MCF 10A (cell line): ENCODE results near the gene RPL9. TPM values are rescaled to one million over a fixed set of nuclear protein-coding genes. Genes with fewer than 3 reads are reported as not detected.

Source experiments
- BruUV-seq: library from RNA; stranded (reverse); fragments of 400-500 nt; replicated peaks from 2 replicates; lab custom pipeline; 2021; lab: Mats Ljungman, UMichigan
- CTCF ChIA-PET: fragments of 300-600 bp; sonication (Branson Sonifier 250); formaldehyde crosslinking; extraction: SDS; loops from one replicate; lab custom pipeline; 2021; ENCODE audit warnings: antibody characterized with exemption, inconsistent platforms; lab: Yijun Ruan, JAX
- POLR2A ChIA-PET: fragments of 300-600, 350-650 bp; sonication (Branson Sonifier 250); formaldehyde crosslinking; extraction: SDS; loops from one replicate; lab custom pipeline; 2020; ENCODE audit warnings: antibody characterized with exemption, inconsistent platforms; lab: Yijun Ruan, JAX
- DNase-seq: peaks from one replicate; pipeline ENCODE4 v3.0.0-alpha.2; 2018; ENCODE audit not compliant: unreplicated experiment
- H3K27ac Mint-ChIP-seq: one replicate; pipeline ENCODE4 v1.8.0; 2022; ENCODE audit warnings: mild to moderate bottlenecking, low read depth, mixed read lengths; ENCODE audit not compliant: unreplicated experiment
- H3K27me3 Mint-ChIP-seq: one replicate; pipeline ENCODE4 v1.8.0; 2022; ENCODE audit warnings: mixed read lengths; ENCODE audit not compliant: insufficient read depth, unreplicated experiment
- H3K36me3 Mint-ChIP-seq: one replicate; pipeline ENCODE4 v1.8.0; 2022; ENCODE audit warnings: mild to moderate bottlenecking, moderate library complexity, mixed read lengths; ENCODE audit not compliant: insufficient read depth, unreplicated experiment
- H3K4me1 Mint-ChIP-seq: one replicate; pipeline ENCODE4 v1.8.0; 2022; ENCODE audit warnings: mixed read lengths; ENCODE audit not compliant: insufficient read depth, unreplicated experiment
- H3K4me3 Mint-ChIP-seq: one replicate; pipeline ENCODE4 v1.8.0; 2022; ENCODE audit warnings: mild to moderate bottlenecking, moderate library complexity, mixed read lengths; ENCODE audit not compliant: unreplicated experiment
- H3K9me3 Mint-ChIP-seq: one replicate; pipeline ENCODE4 v1.8.0; 2022; ENCODE audit warnings: mixed read lengths; ENCODE audit not compliant: unreplicated experiment
- CTCF ChIP-seq: fragments of 200-600 bp; IDR thresholded peaks from one replicate; pipeline ENCODE4 v1.8.0; 2022; ENCODE audit warnings: antibody characterized with exemption, mild to moderate bottlenecking; ENCODE audit not compliant: unreplicated experiment
- intact Hi-C: fragments of 100-400 bp; cut with micrococcal nuclease; formaldehyde crosslinking; loops from 2 replicates; pipeline ENCODE4 v1.14.1; 2022
- total RNA-seq: library from RNA; stranded (reverse); gene quantifications from 2 replicates; pipeline ENCODE4 v1.2.3, GENCODE V29; 2022

The RPL9 gene
- total RNA-seq, 1 experiment from 2014 or later, result 1,405 TPM

DNA sequence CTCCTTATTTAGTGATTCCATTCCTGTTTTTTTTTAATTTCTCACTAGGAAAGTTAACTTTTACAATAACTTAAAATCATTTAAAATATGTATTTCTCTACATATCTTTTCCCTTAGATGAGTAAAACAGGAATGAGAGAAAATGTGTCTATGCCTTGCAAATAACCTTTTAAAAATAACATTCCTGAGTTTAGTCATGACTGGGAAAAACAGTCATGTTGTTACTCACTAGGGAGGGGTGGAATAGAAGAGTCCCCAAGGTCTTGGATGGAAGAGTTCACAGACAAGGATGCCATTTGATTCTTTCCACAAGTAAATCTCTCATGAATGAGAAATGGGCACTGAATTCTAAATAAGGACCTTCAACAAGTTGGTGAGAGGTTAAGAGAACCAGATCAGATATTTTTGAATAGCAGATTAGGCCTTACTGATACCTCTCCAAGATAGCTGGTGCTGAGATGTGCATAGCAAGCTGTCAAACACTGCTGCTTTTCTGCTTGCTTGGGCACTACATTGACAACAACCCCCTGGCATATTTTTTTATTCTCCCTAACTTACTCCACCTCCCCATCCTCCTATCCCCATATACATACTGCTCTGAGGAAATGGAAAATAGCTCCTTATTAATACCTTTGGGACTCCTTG, 43.4 kb upstream of the RPL9 start:
- Mint-ChIP-seq H3K4me3 (no peak overlapping the region), H3K36me3 (peaks cover 78% of the 10 kb centered on the region), H3K9me3 (no peaks in the 10 kb centered on the region), H3K27ac (peak overlapping the region; percentile 49), H3K4me1 (peaks cover 7% of the 10 kb centered on the region), H3K27me3 (no peaks in the 10 kb centered on the region)
- BruUV-seq, result no TSS peak
- no peak for TF ChIP-seq CTCF
- intact Hi-C loops, result no loop called here
- no peak for DNase-seq
- ChIA-PET POLR2A (interaction anchor here (0.6 to 1.0 kb wide), 3 partner anchors 18 to 217 kb away, joined by 3 to 5 read pairs (median 4); no protein-coding TSS in a partner anchor), CTCF (no interaction called here)

GRCh38 chr4:39498727-39499020, 40.0 kb upstream of the RPL9 start:
- no peak overlapping the region for H3K27ac Mint-ChIP-seq
- intact Hi-C loops, result no loop called here
- no TSS peak for BruUV-seq
- CTCF ChIA-PET, result no interaction called here
- H3K4me3 Mint-ChIP-seq, result no peak overlapping the region
- POLR2A ChIA-PET, result no interaction called here
- no peaks in the 10 kb centered on the region for H3K9me3 Mint-ChIP-seq
- TF ChIP-seq CTCF, result no peak
- no peak for DNase-seq
- H3K36me3 Mint-ChIP-seq, result peaks cover 43% of the 10 kb centered on the region
- H3K4me1 Mint-ChIP-seq, result peaks cover 7% of the 10 kb centered on the region
- H3K27me3 Mint-ChIP-seq, result no peaks in the 10 kb centered on the region

DNA sequence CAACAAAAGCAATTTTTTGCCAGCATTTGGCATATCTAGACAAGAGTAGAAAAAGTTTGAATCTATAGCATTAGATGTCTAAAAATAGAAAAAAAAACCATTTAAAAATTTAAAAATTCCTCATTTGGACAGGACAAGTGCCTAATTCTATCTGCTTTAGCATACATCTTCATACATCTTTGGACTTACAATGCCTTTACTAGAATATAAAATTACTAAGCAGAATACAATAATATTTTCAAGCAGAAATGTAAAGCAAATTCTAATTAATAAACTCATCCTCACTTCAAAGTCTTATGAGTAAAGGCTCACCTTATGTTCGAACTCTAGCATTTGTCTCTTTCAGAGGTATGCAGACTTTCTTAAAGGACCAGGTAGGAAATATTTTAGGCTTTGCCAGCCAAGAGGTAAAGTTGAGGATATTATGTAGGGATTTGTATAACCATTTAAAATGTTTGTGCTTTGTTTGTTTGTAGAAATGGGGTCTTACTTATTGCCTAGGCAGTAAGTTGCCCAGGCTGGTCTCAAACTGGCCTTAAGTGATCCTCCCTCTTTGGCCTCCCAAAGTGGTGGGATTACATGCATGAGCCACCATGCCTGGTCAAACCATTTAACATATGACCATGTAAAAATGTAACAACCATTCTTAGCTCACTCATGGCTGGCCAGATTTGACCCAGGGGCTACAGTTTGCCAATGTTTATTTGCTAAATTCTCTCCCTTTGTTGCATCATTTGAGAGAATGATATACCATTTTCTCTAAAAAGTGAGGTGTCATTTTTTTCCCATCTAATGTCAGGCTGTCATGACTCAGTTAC, 39.4 kb upstream of the RPL9 start:
- ChIA-PET POLR2A (interaction anchor here (1.1 kb wide), 1 partner anchor 17 kb away, joined by 4 read pairs; no protein-coding TSS in a partner anchor), CTCF (interaction anchor here (0.6 kb wide), 2 partner anchors 14 to 279 kb away, joined by 3 to 5 read pairs; no protein-coding TSS in a partner anchor)
- peaks cover 7% of the 10 kb centered on the region for H3K4me1 Mint-ChIP-seq
- DNase-seq, result no peak
- no peak for TF ChIP-seq CTCF
- H3K27ac Mint-ChIP-seq, result no peak overlapping the region
- no peaks in the 10 kb centered on the region for H3K27me3 Mint-ChIP-seq
- BruUV-seq, result no TSS peak
- no peak overlapping the region for H3K4me3 Mint-ChIP-seq
- H3K9me3 Mint-ChIP-seq, result no peaks in the 10 kb centered on the region
- intact Hi-C loops, result no loop called here
- peaks cover 38% of the 10 kb centered on the region for H3K36me3 Mint-ChIP-seq
